GM10266 (cell line): Measurements from ENCODE around the gene FARP2.
"Not testable (repeated sequence)": the region's sequence is repeated elsewhere in the genome, so short reads cannot be mapped to it uniquely, and the experiment has no call there.

Experiments used
- DNase-seq: peaks from one replicate; pipeline ENCODE4 v3.0.0; 2012; ENCODE audit errors: extremely low spot score
- CTCF ChIP-seq: IDR thresholded peaks from 2 replicates; pipeline ENCODE4 v1.5.1; 2012; ENCODE audit warnings: mild to moderate bottlenecking, low read depth; ENCODE audit not compliant: control insufficient read depth, insufficient read depth; ENCODE audit errors: missing control alignments

FARP2 gene

GRCh38 chr2:241421330-241421729, 65.2 kb downstream of the FARP2 start:
- no peak for TF ChIP-seq CTCF
- no peak for DNase-seq

GRCh38 chr2:241421942-241422341, 65.9 kb downstream of the FARP2 start:
- DNase-seq: not testable (repeated sequence)

- no peak for TF ChIP-seq CTCF
Measured at GRCh38 chr2:241422350-241422749, 66.3 kb downstream of the FARP2 start.

GRCh38 chr2:241423489-241423888, 67.4 kb downstream of the FARP2 start:
- not testable (repeated sequence) for DNase-seq

More at GRCh38 chr2:241422350-241422749, 66.3 kb downstream of the FARP2 start:
- no peak for DNase-seq

- DNase-seq: no peak
- TF ChIP-seq CTCF: no peak
Measured at GRCh38 chr2:241425368-241425767, 69.3 kb downstream of the FARP2 start.

GRCh38 chr2:241430178-241430577, 74.1 kb downstream of the FARP2 start:
- no peak for DNase-seq
- no peak for TF ChIP-seq CTCF

GRCh38 chr2:241432824-241433448, 76.9 kb downstream of the FARP2 start:
- no peak for DNase-seq

GRCh38 chr2:241437179-241437578, 81.1 kb downstream of the FARP2 start:
- no peak for TF ChIP-seq CTCF
- DNase-seq: no peak

More at GRCh38 chr2:241432824-241433448, 76.9 kb downstream of the FARP2 start:
- no peak for TF ChIP-seq CTCF

- DNase-seq: peak; percentile 19
- no peak for TF ChIP-seq CTCF
Measured at GRCh38 chr2:241441492-241441891, 85.4 kb downstream of the FARP2 start.
